Subcutaneous abdominal adipose tissue (tissue), 5 donors: ENCODE data around the gene PLD1.
"Not testable (repeated sequence)": the region's sequence is repeated elsewhere in the genome, so short reads cannot be mapped to it uniquely, and the experiment has no call there.

ENCODE experiments used
- H3K27ac ChIP-seq: one replicate; pipeline ENCODE4 v1.7.0; 2013; ENCODE audit warnings: low read depth, mild to moderate bottlenecking, inconsistent platforms, low read length, moderate library complexity
- H3K27me3 ChIP-seq, 5 donors: one replicate each; pipeline ENCODE4 v1.7.0; 2013; ENCODE audit warnings: low read length in 5 of 5, inconsistent platforms in 1 of 5; ENCODE audit not compliant: control insufficient read depth in 5 of 5, insufficient read depth in 4 of 5
- H3K36me3 ChIP-seq, 5 donors: one replicate each; pipeline ENCODE4 v1.7.0; 2013; ENCODE audit warnings: low read length in 5 of 5; ENCODE audit not compliant: control insufficient read depth in 5 of 5, insufficient read depth in 5 of 5
- H3K4me1 ChIP-seq, 5 donors: one replicate each; pipeline ENCODE4 v1.7.0; 2013; ENCODE audit warnings: low read length in 5 of 5, mild to moderate bottlenecking in 3 of 5, moderate library complexity in 1 of 5; ENCODE audit not compliant: control insufficient read depth in 5 of 5, insufficient read depth in 5 of 5
- H3K4me3 ChIP-seq, 5 donors: one replicate each; pipeline ENCODE4 v1.7.0; 2013; ENCODE audit warnings: low read length in 5 of 5, low read depth in 1 of 5
- H3K9ac ChIP-seq, 5 donors: one replicate each; pipeline ENCODE4 v1.7.0; 2013; ENCODE audit warnings: low read length in 5 of 5, mild to moderate bottlenecking in 4 of 5, moderate library complexity in 3 of 5
- H3K9me3 ChIP-seq, 5 donors: one replicate each; pipeline ENCODE4 v1.7.0; 2013; ENCODE audit warnings: low read length in 5 of 5; ENCODE audit not compliant: control insufficient read depth in 5 of 5
- donor health status: healthy.
- donor health status: healthy.
- donor health status: healthy.
- donor health status: healthy.
- donor health status: healthy.

Gene PLD1

DNA sequence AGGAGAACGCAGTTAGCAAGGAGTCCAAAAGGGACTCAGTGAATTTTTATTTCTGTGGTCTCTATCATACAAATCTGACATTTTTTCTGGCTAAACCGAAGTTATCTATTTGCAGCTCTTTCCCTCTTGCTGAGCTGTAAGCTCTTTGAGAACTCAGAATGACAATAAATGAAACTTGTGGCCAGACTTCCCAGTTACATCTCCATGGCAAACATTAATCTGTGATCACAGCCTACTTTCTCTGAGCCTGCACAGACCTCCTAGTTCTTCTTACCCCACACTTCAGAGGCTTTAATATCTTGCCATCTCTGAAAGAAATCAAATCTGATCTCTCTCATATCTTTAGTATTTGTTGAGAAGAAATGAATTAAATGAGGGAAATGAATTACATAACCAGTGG is 58.0 kb downstream of the PLD1 start:
- no peak overlapping the region for H3K27ac ChIP-seq

GRCh38 chr3:171749124-171749523 is 61.2 kb downstream of the PLD1 start:
- H3K4me1 ChIP-seq, result peaks cover 0 to 22% (median 9%) of the 10 kb centered on the region in 5 donors

More for the DNA sequence above, 58.0 kb downstream of the PLD1 start:
- no peaks in the 10 kb centered on the region for H3K9me3 ChIP-seq
- no peaks in the 10 kb centered on the region for H3K27me3 ChIP-seq
- no peak overlapping the region for H3K4me3 ChIP-seq
- H3K36me3 ChIP-seq, result peaks cover 0 to 3% (median 0%) of the 10 kb centered on the region in 5 donors
- H3K4me1 ChIP-seq, result peaks cover 0 to 17% (median 4%) of the 10 kb centered on the region in 5 donors
- H3K9ac ChIP-seq, result no peak overlapping the region

DNA sequence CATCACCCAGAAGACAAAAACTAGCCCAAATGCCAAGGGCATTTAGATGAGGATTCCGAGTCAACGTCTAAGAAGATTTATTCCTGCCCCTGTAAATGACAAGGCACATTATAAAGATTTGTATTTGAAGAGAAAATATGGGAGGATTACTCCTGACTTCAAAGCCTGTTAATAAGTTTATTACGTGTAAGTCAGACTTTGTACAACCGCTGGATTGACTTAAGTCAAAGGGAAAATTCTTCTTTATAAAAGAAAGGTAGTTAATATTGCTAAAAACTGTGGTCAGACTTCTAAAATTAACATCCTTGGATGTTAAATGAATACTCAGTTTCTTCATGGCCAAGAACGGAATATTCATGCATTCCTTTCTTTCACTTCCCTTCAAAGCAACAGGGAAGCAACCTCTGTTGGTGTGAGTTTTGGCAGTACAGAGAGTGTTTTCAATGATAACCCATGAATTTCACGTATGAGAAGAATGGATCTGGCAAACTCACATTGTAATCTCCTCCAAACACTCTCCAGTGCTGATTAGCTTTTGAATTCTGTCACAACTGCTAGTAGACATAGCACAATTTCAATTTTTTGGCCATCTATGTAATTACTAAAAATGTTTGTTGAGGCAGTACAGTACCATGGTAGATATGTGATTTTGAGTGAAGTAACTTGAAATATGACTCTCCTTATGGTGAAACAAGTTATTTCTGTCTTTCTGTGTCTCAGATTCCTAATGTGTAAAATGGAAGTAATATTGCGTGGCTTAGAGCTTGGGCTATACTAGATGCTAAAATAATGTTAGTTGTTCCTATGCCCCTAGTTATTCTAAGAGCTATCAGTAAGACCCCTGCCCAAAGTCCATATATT is 62.0 kb downstream of the PLD1 start:
- Histone ChIP-seq H3K9me3 (no peaks in the 10 kb centered on the region), H3K27me3 (no peaks in the 10 kb centered on the region), H3K27ac (no peak overlapping the region), H3K4me1 (peaks cover 0 to 20% (median 9%) of the 10 kb centered on the region in 5 donors), H3K36me3 (peaks cover 0 to 4% (median 2%) of the 10 kb centered on the region in 5 donors), H3K9ac (no peak overlapping the region), H3K4me3 (no peak overlapping the region)

More at GRCh38 chr3:171749124-171749523, 61.2 kb downstream of the PLD1 start:
- Histone ChIP-seq H3K4me3 (no peak overlapping the region), H3K9me3 (no peaks in the 10 kb centered on the region), H3K9ac (no peak overlapping the region), H3K27ac (no peak overlapping the region), H3K27me3 (no peaks in the 10 kb centered on the region), H3K36me3 (peaks cover 0 to 4% (median 2%) of the 10 kb centered on the region in 5 donors)

DNA sequence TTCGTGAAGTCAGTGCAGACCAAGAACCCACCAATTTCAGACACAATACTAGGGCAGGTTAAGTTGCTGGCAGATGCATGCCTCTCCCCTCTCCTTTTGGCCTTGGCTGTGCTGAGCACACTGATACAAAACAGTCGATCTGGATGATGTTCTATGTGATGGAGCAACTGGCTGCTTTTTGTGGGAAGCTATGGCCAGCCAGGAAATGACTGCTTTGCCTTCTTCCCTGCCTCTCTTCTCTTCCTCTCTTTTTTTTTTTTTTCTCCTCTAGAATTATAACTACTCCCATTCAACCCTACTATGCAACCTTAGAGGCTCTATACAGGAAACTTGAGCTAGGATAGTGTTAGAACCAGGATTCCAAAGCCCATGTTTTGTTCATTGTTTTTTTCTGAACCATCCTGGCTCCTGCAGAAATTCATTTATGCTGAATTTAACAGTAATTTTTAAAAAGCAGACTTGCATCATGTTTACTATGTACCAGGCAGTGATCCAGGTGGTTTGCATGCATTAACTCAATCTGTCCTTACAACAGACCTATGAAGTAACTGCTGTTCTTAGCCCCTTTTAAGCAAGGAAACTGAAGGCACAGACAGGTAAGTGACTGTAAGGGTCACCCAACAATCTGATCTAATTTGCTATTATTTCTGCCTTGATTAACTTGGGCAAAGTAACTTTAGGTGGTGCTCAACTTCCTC is 62.9 kb downstream of the PLD1 start:
- Histone ChIP-seq H3K4me1 (peaks cover 0 to 16% (median 8%) of the 10 kb centered on the region in 5 donors), H3K9me3 (no peaks in the 10 kb centered on the region), H3K27ac (no peak overlapping the region), H3K4me3 (no peak overlapping the region), H3K36me3 (peaks cover 0 to 4% (median 2%) of the 10 kb centered on the region in 5 donors), H3K9ac (no peak overlapping the region), H3K27me3 (no peaks in the 10 kb centered on the region)

DNA sequence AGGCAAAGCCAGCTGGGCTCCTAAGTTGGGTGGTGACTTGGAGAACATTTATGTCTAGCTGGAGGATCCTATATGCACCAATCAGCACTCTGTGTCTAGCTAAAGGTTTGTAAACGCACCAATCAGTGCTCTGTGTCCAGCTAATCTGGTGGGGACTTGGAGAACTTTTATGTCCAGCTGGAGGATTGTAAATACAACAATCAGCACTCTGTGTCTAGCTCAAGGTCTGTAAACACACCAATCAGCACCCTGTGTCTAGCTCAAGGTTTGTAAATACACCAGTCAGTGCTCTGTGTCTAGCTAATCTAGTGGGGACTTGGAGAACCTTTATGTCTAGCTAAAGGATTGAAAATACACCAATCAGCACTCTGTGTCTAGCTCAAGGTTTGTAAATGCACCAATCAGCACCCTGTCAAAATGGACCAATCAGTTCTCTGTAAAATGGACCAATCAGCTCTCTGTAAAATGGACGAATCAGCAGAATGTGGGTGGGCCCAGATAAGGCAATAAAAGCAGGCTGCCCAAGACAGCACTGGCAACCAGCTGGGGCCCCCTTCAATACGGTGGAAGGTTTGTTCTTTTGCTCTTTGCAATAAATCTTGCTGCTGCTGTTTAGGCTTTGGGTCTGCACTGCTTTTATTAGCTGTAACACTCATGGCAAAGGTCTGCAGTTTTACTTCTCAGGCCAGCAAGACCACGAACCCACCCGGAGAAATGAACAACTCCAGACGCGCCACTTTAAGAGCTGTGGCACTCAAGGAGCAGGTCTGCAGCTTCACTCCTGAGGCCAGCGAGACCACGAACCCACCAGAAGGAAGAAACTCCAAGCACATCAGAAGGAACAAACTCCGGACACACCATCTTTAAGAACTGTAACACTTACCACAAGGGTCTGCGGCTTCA is 63.7 kb downstream of the PLD1 start:
- H3K36me3 ChIP-seq, H3K27ac ChIP-seq, H3K27me3 ChIP-seq, H3K4me3 ChIP-seq, H3K9me3 ChIP-seq, H3K9ac ChIP-seq: not testable (repeated sequence)
- H3K4me1 ChIP-seq, result peaks cover 0 to 16% (median 8%) of the 10 kb centered on the region in 5 donors

GRCh38 chr3:171745577-171746319 is 64.5 kb downstream of the PLD1 start:
- Histone ChIP-seq H3K27me3 (no peaks in the 10 kb centered on the region), H3K9ac (no peak overlapping the region), H3K27ac (no peak overlapping the region), H3K4me3 (no peak overlapping the region), H3K9me3 (no peaks in the 10 kb centered on the region), H3K36me3 (peaks cover 0 to 4% (median 2%) of the 10 kb centered on the region in 5 donors), H3K4me1 (peaks cover 0 to 16% (median 8%) of the 10 kb centered on the region in 5 donors)

DNA sequence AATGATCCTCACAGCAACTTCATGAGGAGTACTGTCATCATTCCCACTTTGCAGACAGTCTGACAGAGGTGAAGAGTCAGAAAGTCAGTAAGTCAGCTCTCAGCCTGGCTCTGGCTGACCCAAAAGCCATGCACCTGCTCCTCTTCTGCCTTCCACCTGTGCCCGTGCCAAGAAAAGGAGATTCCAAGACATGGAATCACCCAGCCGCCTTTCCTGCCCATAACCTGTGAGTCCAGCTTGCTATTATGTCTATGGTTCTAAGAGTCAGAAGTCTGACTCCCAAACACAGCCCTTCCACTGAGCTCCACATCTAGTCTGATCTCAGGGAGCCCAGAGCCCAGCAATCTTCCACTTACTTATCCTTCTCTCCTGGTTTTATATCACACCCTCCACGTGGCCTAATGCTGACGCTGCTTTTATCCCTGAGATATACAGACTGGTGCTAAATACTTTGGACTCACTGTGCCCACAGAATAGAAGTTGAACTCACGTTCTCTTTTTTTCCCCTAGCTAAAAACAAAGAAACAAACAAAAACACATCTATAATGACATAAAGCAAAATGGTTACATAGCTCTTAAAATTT is 66.0 kb downstream of the PLD1 start:
- Histone ChIP-seq H3K4me3 (no peak overlapping the region), H3K27ac (no peak overlapping the region), H3K36me3 (peaks cover 0 to 4% (median 2%) of the 10 kb centered on the region in 5 donors), H3K9me3 (no peaks in the 10 kb centered on the region), H3K27me3 (no peaks in the 10 kb centered on the region), H3K9ac (no peak overlapping the region), H3K4me1 (peaks cover 0 to 16% (median 8%) of the 10 kb centered on the region in 5 donors)

GRCh38 chr3:171743327-171744157 is 66.7 kb downstream of the PLD1 start:
- no peak overlapping the region for H3K9ac ChIP-seq

More at GRCh38 chr3:171743327-171744157, 66.7 kb downstream of the PLD1 start:
- peaks cover 0 to 4% (median under 1%) of the 10 kb centered on the region in 5 donors for H3K36me3 ChIP-seq
- no peaks in the 10 kb centered on the region for H3K27me3 ChIP-seq
- H3K27ac ChIP-seq, result no peak overlapping the region
- no peaks in the 10 kb centered on the region for H3K9me3 ChIP-seq
- peaks cover 0 to 13% (median 8%) of the 10 kb centered on the region in 5 donors for H3K4me1 ChIP-seq
- H3K4me3 ChIP-seq, result no peak overlapping the region
